H1 (cell line): ENCODE results near the gene PRRT1. TPM values are rescaled to one million over a fixed set of nuclear protein-coding genes. Genes with fewer than 3 reads are reported as not detected.

ENCODE experiments used
- CTCF ChIA-PET: fragments of 300-600 bp; sonication (Branson Sonifier 250); formaldehyde crosslinking; loops from one replicate; lab custom pipeline; 2021; ENCODE audit not compliant: partially characterized antibody; lab: Charles Lee
- POLR2A ChIA-PET: fragments of 300-600 bp; sonication (Branson Sonifier 250); formaldehyde crosslinking; loops from one replicate; lab custom pipeline; 2021; ENCODE audit warnings: inconsistent platforms; ENCODE audit not compliant: partially characterized antibody; lab: Charles Lee
- DNase-seq, 2 experiments: peaks; one replicate each; pipeline versions ENCODE4 v3.0.0 to v3.0.0-alpha.2; 2010 to 2022; ENCODE audit warnings: low spot score in 2 of 2, low read depth in 1 of 2, mixed read lengths in 1 of 2
- FAIRE-seq: peaks from 2 replicates; lab custom pipeline; 2011; peaks lifted over from hg19 to GRCh38; lab: Jason Lieb, UNC
- H2AFZ ChIP-seq: 2 replicates; pipeline ENCODE4 v1.8.1; 2012; ENCODE audit warnings: low read length, inconsistent platforms
- H2AK5ac ChIP-seq: 2 replicates; pipeline ENCODE4 v1.6.1; 2013; ENCODE audit warnings: low read depth, low read length
- H2BK120ac ChIP-seq: replicated peaks from 2 replicates; pipeline ENCODE3; 2013; ENCODE audit warnings: low read depth, low read length, inconsistent platforms
- H2BK12ac ChIP-seq: 2 replicates; pipeline ENCODE4 v1.6.1; 2013; ENCODE audit warnings: low read depth, low read length
- H2BK15ac ChIP-seq: 2 replicates; pipeline ENCODE4 v1.6.1; 2013; ENCODE audit warnings: low read length
- H2BK20ac ChIP-seq: 2 replicates; pipeline ENCODE4 v1.6.1; 2013; ENCODE audit warnings: low read length
- H2BK5ac ChIP-seq: 2 replicates; pipeline ENCODE4 v1.6.1; 2013; ENCODE audit warnings: low read depth, low read length
- H3K14ac ChIP-seq: 2 replicates; pipeline ENCODE4 v1.6.1; 2013; ENCODE audit warnings: inconsistent platforms; ENCODE audit not compliant: insufficient read length
- H3K18ac ChIP-seq: 2 replicates; pipeline ENCODE4 v1.6.1; 2013; ENCODE audit warnings: low read length; ENCODE audit errors: extremely low read depth
- H3K23ac ChIP-seq: 2 replicates; pipeline ENCODE4 v1.6.1; 2013; ENCODE audit warnings: inconsistent platforms; ENCODE audit not compliant: insufficient read length
- H3K23me2 ChIP-seq: 2 replicates; pipeline ENCODE4 v1.6.1; 2013; ENCODE audit warnings: low read depth, low read length
- H3K27ac ChIP-seq: 2 replicates; pipeline ENCODE4 v1.6.1; 2011; ENCODE audit warnings: low read depth, low read length, inconsistent platforms
- H3K27me3 ChIP-seq, 4 experiments: replicated peaks in 1 of 4; 1 replicate in 1 of 4; 2 replicates in 3 of 4; pipeline versions ENCODE4 v1.6.1 to v1.8.1; 2011 to 2013; ENCODE audit warnings: low read length in 3 of 4, mild to moderate bottlenecking in 3 of 4, inconsistent platforms in 2 of 4, mixed read lengths in 2 of 4, moderate library complexity in 1 of 4; ENCODE audit not compliant: control insufficient read depth in 3 of 4, insufficient read depth in 3 of 4; ENCODE audit errors: extremely low read depth in 1 of 4
- H3K36me3 ChIP-seq, 4 experiments: 2 replicates each; pipeline versions ENCODE4 v1.6.1 to v1.8.1; 2011 to 2013; ENCODE audit warnings: mild to moderate bottlenecking in 4 of 4, low read length in 3 of 4, moderate library complexity in 2 of 4, control low read depth in 1 of 4, inconsistent platforms in 1 of 4; ENCODE audit not compliant: insufficient read depth in 4 of 4, control insufficient read depth in 2 of 4
- H3K4ac ChIP-seq: replicated peaks from 2 replicates; pipeline ENCODE3; 2013; ENCODE audit warnings: low read length, low read depth, mixed read lengths, inconsistent platforms; ENCODE audit not compliant: insufficient read length
- H3K4me1 ChIP-seq, 4 experiments: replicated peaks in 1 of 4; 1 replicate in 1 of 4; 2 replicates in 3 of 4; pipeline versions ENCODE4 v1.6.1 to v1.8.1; 2011 to 2013; ENCODE audit warnings: low read length in 3 of 4, inconsistent platforms in 2 of 4, mixed read lengths in 1 of 4; ENCODE audit not compliant: insufficient read depth in 4 of 4, control insufficient read depth in 3 of 4
- H3K4me2 ChIP-seq, 2 experiments: 2 replicates each; pipeline versions ENCODE4 v1.6.1 to v1.8.1; 2011 to 2013; ENCODE audit warnings: low read depth in 2 of 2, low read length in 2 of 2, control low read depth in 1 of 2, inconsistent platforms in 1 of 2, mild to moderate bottlenecking in 1 of 2; ENCODE audit not compliant: insufficient read depth in 1 of 2
- H3K4me3 ChIP-seq, 4 experiments: fragments of 200-600, 300-600 bp in 1 of 4; sonication (generic), shearing (Covaris generic), sonication (Bioruptor Twin) in 1 of 4; 2 replicates each; pipeline versions ENCODE4 v1.5.1 to v1.8.1; 2011 to 2016; ENCODE audit warnings: low read length in 4 of 4, low read depth in 3 of 4, control low read depth in 2 of 4, inconsistent platforms in 2 of 4, mild to moderate bottlenecking in 2 of 4, mixed read lengths in 1 of 4, moderate library complexity in 1 of 4; ENCODE audit not compliant: insufficient read depth in 2 of 4; ENCODE audit errors: extremely low read depth in 1 of 4
- H3K56ac ChIP-seq: replicated peaks from 2 replicates; pipeline ENCODE3; 2013; ENCODE audit warnings: low read depth, mild to moderate bottlenecking, mixed read lengths, low read length, inconsistent platforms; ENCODE audit not compliant: insufficient read length
- H3K79me1 ChIP-seq: 2 replicates; pipeline ENCODE4 v1.6.1; 2013; ENCODE audit warnings: low read depth, low read length, control low read depth
- H3K79me2 ChIP-seq, 2 experiments: 2 replicates each; pipeline versions ENCODE4 v1.6.1 to v1.8.1; 2012 to 2013; ENCODE audit warnings: low read length in 2 of 2, mild to moderate bottlenecking in 2 of 2, inconsistent platforms in 1 of 2; ENCODE audit not compliant: insufficient read depth in 2 of 2, control insufficient read depth in 1 of 2
- H3K9ac ChIP-seq, 4 experiments: replicated peaks in 1 of 4; 1 replicate in 1 of 4; 2 replicates in 3 of 4; pipeline versions ENCODE4 v1.6.1 to v1.8.1; 2011 to 2013; ENCODE audit warnings: low read depth in 3 of 4, low read length in 3 of 4, control low read depth in 2 of 4, mild to moderate bottlenecking in 2 of 4, moderate library complexity in 2 of 4, inconsistent platforms in 1 of 4; ENCODE audit errors: extremely low read depth in 1 of 4
- H3K9me3 ChIP-seq, 2 experiments: 2 replicates each; pipeline versions ENCODE4 v1.6.1 to v1.8.1; 2012 to 2013; ENCODE audit warnings: mild to moderate bottlenecking in 2 of 2, moderate library complexity in 2 of 2, control low read depth in 1 of 2, inconsistent platforms in 1 of 2, low read depth in 1 of 2, low read length in 1 of 2, mixed read lengths in 1 of 2; ENCODE audit not compliant: insufficient read depth in 2 of 2
- H4K20me1 ChIP-seq, 2 experiments: replicated peaks in 1 of 2; 2 replicates each; pipeline versions ENCODE3 to v1.8.1; 2011 to 2013; ENCODE audit warnings: inconsistent platforms in 2 of 2, low read length in 2 of 2, mild to moderate bottlenecking in 1 of 2; ENCODE audit not compliant: insufficient read depth in 2 of 2, control insufficient read depth in 1 of 2
- H4K5ac ChIP-seq: 2 replicates; pipeline ENCODE4 v1.6.1; 2013; ENCODE audit warnings: low read length, low read depth, mixed read lengths, inconsistent platforms; ENCODE audit not compliant: insufficient read length
- H4K8ac ChIP-seq: 2 replicates; pipeline ENCODE4 v1.8.0; 2013; ENCODE audit warnings: mild to moderate bottlenecking, moderate library complexity, low read length, inconsistent platforms; ENCODE audit not compliant: insufficient read depth; ENCODE audit errors: extremely low read depth
- H4K91ac ChIP-seq: replicated peaks from 2 replicates; pipeline ENCODE3; 2013; ENCODE audit warnings: low read length, mixed read lengths, inconsistent platforms; ENCODE audit not compliant: insufficient read length
- CTBP2 ChIP-seq: IDR thresholded peaks from 2 replicates; pipeline ENCODE4 v1.7.0; 2011; ENCODE audit warnings: borderline replicate concordance, mild to moderate bottlenecking, moderate library complexity, mixed read lengths, low read length; ENCODE audit not compliant: insufficient read depth, insufficient read length
- RAD21 ChIP-seq, 2 experiments: IDR thresholded peaks in 1 of 2; conservative IDR thresholded peaks in 1 of 2; 2 replicates each; pipeline ENCODE4 v1.6.1; 2011; ENCODE audit warnings: low read depth in 2 of 2, low read length in 2 of 2, improper control_type of control experiment in 1 of 2, inconsistent platforms in 1 of 2, mild to moderate bottlenecking in 1 of 2, moderate library complexity in 1 of 2
- WGBS, 2 experiments: shearing (Covaris generic) in 1 of 2; methylation state at CpG; one replicate each; pipeline versions ENCODE4 v1.1.6 to v1.1.7; 2013 to 2015; ENCODE audit warnings: low lambda C conversion rate in 2 of 2, mixed read lengths in 2 of 2, inconsistent platforms in 1 of 2, low coverage in 1 of 2, missing lambda C conversion rate in 1 of 2; ENCODE audit not compliant: insufficient replicate concordance in 2 of 2, insufficient coverage in 1 of 2, insufficient read length in 1 of 2; ENCODE audit errors: extremely low coverage in 1 of 2, missing lambda C conversion rate in 1 of 2; 5-methylcytosine and 5-hydroxymethylcytosine counted together
- polyA plus RNA-seq, 7 experiments: library from polyadenylated mRNA; depleted of rRNA in 3 of 7; stranded (reverse) in 5 of 7; unstranded in 2 of 7; fragments of >200 nt in 5 of 7; fragments of 200-250 nt in 2 of 7; gene quantifications; 1 replicate in 5 of 7; 2 replicates in 1 of 7; 4 replicates in 1 of 7; pipeline versions ENCODE4 v1.2.1 to v1.2.3, GENCODE V29; 2011 to 2013; ENCODE audit warnings: missing spikeins in 2 of 7, mixed read lengths in 2 of 7
- total RNA-seq: library from RNA; stranded (reverse); fragmentation: NEBNext Ultra II Directional; extraction: Animal tissue kit (Norgen Biotek cat#: 25700); gene quantifications from 2 replicates; pipeline ENCODE4 v1.2.1, GENCODE V29; 2021
- TF ChIP-seq, protein P1 (sequence below), 3 experiments: IDR thresholded peaks; 1 replicate in 2 of 3; 2 replicates in 1 of 3; pipeline versions ENCODE4 v1.5.1 to v1.6.1; 2011; ENCODE audit warnings: low read length in 3 of 3, mild to moderate bottlenecking in 3 of 3, inconsistent platforms in 2 of 3, low read depth in 1 of 3, moderate library complexity in 1 of 3; ENCODE audit not compliant: insufficient read depth in 1 of 3; ENCODE audit errors: control extremely low read depth in 1 of 3

Gene PRRT1
- total and polyA plus RNA-seq, 2 of the 8 experiments (the other 6 are each of a cell fraction or from before 2014, with no cell fraction given), result 0.71 to 2.8 TPM

DNA sequence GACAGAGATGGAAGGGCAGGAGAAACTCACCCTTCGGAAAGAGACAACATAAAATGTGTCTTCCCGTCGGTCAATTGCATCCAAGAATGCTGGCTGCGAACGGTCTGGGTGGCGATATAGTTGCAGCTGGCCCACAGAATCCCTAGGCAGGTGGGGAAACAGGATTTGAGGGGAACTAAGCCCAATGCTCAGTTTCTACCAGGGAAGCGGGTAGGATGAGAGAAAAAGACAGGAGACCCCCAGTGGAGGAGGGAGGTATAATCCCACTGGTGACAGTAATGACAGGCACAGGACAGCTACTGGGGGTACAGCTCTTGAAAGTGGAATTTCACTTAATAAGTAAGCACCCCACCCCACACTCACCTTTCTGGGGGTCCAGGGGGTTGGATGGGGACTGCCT is 35.1 kb downstream of the PRRT1 start:
- H2BK15ac ChIP-seq, result no peak overlapping the region
- no peaks in the 10 kb centered on the region for H3K23me2 ChIP-seq
- no peak overlapping the region for H3K18ac ChIP-seq
- H3K4ac ChIP-seq, result no peak overlapping the region
- H3K36me3 ChIP-seq, result peaks cover 9 to 30% (median 16%) of the 10 kb centered on the region in 4 experiments; a peak in 6 of 8 replicates
- no peak overlapping the region for H3K9ac ChIP-seq
- no peaks in the 10 kb centered on the region for H3K79me2 ChIP-seq
- H4K8ac ChIP-seq, result no peak overlapping the region
- WGBS, 2 experiments, result 86% methylated on average over 7 of the region's 7 CpGs; no CpG with 5 or more reads in 1 of the 2 experiments
- H2AFZ ChIP-seq, result no peak overlapping the region
- no peak overlapping the region for H2BK20ac ChIP-seq
- no peaks in the 10 kb centered on the region for H3K27me3 ChIP-seq
- no peak for DNase-seq
- ChIA-PET POLR2A (interaction anchor here (0.7 to 3.0 kb wide), 6 partner anchors 8 to 79 kb away, joined by 3 to 15 read pairs (median 6); partner anchors contain the start of genes AGPAT1 and PRRT1), CTCF (interaction anchor here (0.7 to 6.1 kb wide), 24 partner anchors 8 to 297 kb away, joined by 3 to 76 read pairs (median 10); partner anchors contain the start of genes ATF6B, EGFL8, FKBPL and PBX2)
- H4K91ac ChIP-seq, result no peak overlapping the region
- no peak overlapping the region for H3K4me2 ChIP-seq
- no peak overlapping the region for H4K5ac ChIP-seq
- H3K4me3 ChIP-seq, result no peak overlapping the region
- H3K27ac ChIP-seq, result no peak overlapping the region
- no peak overlapping the region for H3K14ac ChIP-seq
- H4K20me1 ChIP-seq, result peaks cover 4 to 5% of the 10 kb centered on the region in 2 experiments
- peaks cover 0 to 5% (median under 1%) of the 10 kb centered on the region in 4 experiments; a peak in 3 of 7 replicates for H3K4me1 ChIP-seq
- H2BK5ac ChIP-seq, result no peak overlapping the region
- TF ChIP-seq, protein P1, sequence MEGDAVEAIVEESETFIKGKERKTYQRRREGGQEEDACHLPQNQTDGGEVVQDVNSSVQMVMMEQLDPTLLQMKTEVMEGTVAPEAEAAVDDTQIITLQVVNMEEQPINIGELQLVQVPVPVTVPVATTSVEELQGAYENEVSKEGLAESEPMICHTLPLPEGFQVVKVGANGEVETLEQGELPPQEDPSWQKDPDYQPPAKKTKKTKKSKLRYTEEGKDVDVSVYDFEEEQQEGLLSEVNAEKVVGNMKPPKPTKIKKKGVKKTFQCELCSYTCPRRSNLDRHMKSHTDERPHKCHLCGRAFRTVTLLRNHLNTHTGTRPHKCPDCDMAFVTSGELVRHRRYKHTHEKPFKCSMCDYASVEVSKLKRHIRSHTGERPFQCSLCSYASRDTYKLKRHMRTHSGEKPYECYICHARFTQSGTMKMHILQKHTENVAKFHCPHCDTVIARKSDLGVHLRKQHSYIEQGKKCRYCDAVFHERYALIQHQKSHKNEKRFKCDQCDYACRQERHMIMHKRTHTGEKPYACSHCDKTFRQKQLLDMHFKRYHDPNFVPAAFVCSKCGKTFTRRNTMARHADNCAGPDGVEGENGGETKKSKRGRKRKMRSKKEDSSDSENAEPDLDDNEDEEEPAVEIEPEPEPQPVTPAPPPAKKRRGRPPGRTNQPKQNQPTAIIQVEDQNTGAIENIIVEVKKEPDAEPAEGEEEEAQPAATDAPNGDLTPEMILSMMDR (IDR thresholded peaks at IDR 0.05; ENCODE audit: control extremely low read depth in 1 of 3, insufficient read depth in 1 of 3, low read depth in 1 of 3, low read length in 3 of 3), result peak; percentile 33 to 51 (median 50)
- TF ChIP-seq CTBP2, result no peak
- TF ChIP-seq RAD21 (IDR thresholded peaks at IDR 0.05 in 1 of 2, conservative IDR thresholded peaks at IDR 0.05 in 1 of 2; ENCODE audit: low read depth in 2 of 2, low read length in 2 of 2), result peak in 1 of 2 experiments; percentile 33; a peak in 2 of 4 replicates
- H2BK120ac ChIP-seq, result no peak overlapping the region
- H2BK12ac ChIP-seq, result no peak overlapping the region
- H3K23ac ChIP-seq, result no peak overlapping the region
- no peaks in the 10 kb centered on the region for H3K79me1 ChIP-seq
- H3K9me3 ChIP-seq, result no peaks in the 10 kb centered on the region
- no peak for FAIRE-seq
- 0 out of 2 replicates have a peak overlapping the region, but pooled peaks have one; percentile 24 for H2AK5ac ChIP-seq
- H3K56ac ChIP-seq, result no peak overlapping the region
